Measurements from ENCODE around the gene SLC43A2. TPM values are rescaled to one million over a fixed set of nuclear protein-coding genes. Genes with fewer than 3 reads are reported as not detected.

Gene SLC43A2
- total RNA-seq, 4 donors from 2014 or later = 4.8 to 11.8 (median 10.6) TPM

DNA sequence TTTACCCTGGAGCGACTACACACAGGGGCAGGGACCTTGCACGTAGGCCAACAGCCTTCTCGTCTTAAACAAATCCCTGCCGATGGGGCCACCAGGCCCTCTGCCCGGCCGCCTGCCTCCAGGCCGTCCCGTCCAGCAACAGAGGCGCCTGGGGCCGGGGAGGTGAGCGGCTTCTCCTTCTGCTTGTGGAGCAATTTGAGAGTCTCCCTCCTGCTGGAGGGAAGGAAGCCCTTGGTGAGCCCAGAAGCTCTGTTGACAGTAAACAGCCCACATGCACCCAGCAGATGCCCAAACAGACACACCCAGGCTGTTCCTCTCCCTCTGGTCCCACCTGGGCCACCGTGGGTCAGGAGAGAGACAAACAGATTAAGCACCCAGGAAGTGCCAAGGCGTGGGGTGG lies 8.1 kb downstream of the SLC43A2 start:
- DNase-seq (ENCODE audit: low spot score in 2 of 2) = no peak
- H3K27me3 ChIP-seq = no peaks in the 10 kb centered on the region
- no peak overlapping the region for H3K27ac ChIP-seq
- H3K9me3 ChIP-seq = no peaks in the 10 kb centered on the region
- 98% methylated on average over 4 of the region's 13 CpGs for WGBS
- H3K4me3 ChIP-seq = no peak overlapping the region
- H3K4me1 ChIP-seq = peaks cover 17% of the 10 kb centered on the region
- no peak for TF ChIP-seq POLR2A (IDR thresholded peaks at IDR 0.05)
- no peak for TF ChIP-seq POLR2AphosphoS5 (IDR thresholded peaks at IDR 0.05)
- TF ChIP-seq EP300 (IDR thresholded peaks at IDR 0.05) = no peak
- TF ChIP-seq, protein P1, sequence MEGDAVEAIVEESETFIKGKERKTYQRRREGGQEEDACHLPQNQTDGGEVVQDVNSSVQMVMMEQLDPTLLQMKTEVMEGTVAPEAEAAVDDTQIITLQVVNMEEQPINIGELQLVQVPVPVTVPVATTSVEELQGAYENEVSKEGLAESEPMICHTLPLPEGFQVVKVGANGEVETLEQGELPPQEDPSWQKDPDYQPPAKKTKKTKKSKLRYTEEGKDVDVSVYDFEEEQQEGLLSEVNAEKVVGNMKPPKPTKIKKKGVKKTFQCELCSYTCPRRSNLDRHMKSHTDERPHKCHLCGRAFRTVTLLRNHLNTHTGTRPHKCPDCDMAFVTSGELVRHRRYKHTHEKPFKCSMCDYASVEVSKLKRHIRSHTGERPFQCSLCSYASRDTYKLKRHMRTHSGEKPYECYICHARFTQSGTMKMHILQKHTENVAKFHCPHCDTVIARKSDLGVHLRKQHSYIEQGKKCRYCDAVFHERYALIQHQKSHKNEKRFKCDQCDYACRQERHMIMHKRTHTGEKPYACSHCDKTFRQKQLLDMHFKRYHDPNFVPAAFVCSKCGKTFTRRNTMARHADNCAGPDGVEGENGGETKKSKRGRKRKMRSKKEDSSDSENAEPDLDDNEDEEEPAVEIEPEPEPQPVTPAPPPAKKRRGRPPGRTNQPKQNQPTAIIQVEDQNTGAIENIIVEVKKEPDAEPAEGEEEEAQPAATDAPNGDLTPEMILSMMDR (IDR thresholded peaks at IDR 0.05) = no peak
- no peaks in the 10 kb centered on the region for H3K36me3 ChIP-seq

DNA sequence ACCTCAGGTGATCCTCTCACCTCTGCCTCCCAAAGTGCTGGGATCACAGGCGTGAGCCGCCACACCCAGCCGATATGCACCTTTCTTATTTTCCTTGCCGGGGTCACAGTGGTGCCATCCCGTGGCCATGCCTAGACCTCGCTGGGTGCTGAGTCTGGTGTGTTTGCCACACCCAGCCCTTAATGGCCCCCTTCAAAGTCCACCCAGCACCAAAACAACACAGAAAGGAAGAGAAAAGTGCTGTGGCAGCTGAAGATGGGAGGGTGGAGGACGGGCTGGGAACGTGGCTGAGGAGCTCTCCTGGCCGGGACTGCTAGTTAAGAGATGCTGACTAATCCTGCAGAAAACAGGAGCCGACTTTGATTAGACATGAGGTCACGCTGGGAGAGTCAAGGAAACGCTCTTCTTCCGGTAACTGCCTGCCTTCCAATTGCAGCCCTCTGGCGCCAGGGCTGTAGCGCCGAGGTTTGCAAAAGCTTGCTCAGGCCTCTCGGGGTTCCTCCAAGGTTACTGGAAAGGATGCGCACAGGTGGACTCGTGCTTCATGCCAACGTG lies 10.9 kb downstream of the SLC43A2 start:
- peaks cover 18% of the 10 kb centered on the region for H3K4me1 ChIP-seq
- peak overlapping the region; percentile 51 for H3K27ac ChIP-seq
- H3K36me3 ChIP-seq = peaks cover 4% of the 10 kb centered on the region
- H3K27me3 ChIP-seq = no peaks in the 10 kb centered on the region
- 55% methylated on average over 20 of the region's 20 CpGs for WGBS
- no peak for TF ChIP-seq POLR2A (IDR thresholded peaks at IDR 0.05)
- no peak for TF ChIP-seq POLR2AphosphoS5 (IDR thresholded peaks at IDR 0.05)
- TF ChIP-seq, protein P1 (IDR thresholded peaks at IDR 0.05) = no peak
- H3K9me3 ChIP-seq = no peaks in the 10 kb centered on the region
- H3K4me3 ChIP-seq = peak overlapping the region; percentile 5
- DNase-seq (ENCODE audit: low spot score in 2 of 2) = no peak

DNA sequence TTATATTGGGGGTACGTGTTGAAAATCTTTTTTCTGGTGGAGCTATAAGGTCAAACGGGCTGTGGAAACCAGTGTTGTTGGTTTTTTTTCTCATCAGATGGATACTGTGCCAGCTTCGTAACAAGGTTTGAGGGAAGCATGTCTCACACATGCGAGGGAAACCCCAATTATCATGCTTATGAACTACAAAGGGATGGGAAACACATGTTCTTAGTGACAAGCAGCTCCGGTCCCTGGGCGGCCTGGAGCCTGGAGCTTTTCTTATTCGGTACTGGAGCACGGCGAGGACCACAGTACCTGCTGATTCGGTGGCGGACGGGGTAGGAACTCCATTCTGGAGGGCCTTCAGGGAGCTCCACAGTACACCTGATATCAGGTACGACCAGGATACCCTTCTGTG lies 12.5 kb downstream of the SLC43A2 start:
- H3K27ac ChIP-seq = no peak overlapping the region
- no peaks in the 10 kb centered on the region for H3K27me3 ChIP-seq
- 62% methylated on average over 4 of the region's 13 CpGs for WGBS
- H3K9me3 ChIP-seq = no peaks in the 10 kb centered on the region
- no peak overlapping the region for H3K4me3 ChIP-seq
- TF ChIP-seq POLR2A (IDR thresholded peaks at IDR 0.05) = no peak
- no peak for TF ChIP-seq POLR2AphosphoS5 (IDR thresholded peaks at IDR 0.05)
- TF ChIP-seq EP300 (IDR thresholded peaks at IDR 0.05) = no peak
- TF ChIP-seq, protein P1 (IDR thresholded peaks at IDR 0.05) = no peak
- DNase-seq (ENCODE audit: low spot score in 2 of 2) = no peak
- peaks cover 18% of the 10 kb centered on the region for H3K4me1 ChIP-seq
- H3K36me3 ChIP-seq = peaks cover 4% of the 10 kb centered on the region

DNA sequence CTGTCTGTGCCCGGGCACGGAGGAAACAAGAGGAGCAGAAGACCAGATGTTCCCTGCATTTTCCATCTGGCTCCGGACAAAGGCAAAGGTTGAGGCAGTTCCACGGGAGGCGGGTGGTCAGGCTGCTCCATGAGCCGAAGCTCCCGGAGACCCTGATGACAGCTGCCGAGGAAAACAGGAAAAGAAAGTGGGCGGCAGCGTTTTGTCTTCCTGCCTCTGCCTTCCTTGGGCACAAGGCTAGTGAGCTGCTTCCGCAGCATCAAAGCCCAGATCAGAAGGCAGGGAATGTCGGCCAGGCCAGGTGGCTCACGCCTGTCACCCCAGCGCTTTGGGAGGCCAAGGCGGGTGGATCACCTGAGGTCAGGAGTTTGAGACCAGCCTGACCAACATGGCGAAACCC lies 16.2 kb downstream of the SLC43A2 start:
- peak overlapping the region; percentile 28 for H3K27ac ChIP-seq
- H3K9me3 ChIP-seq = no peaks in the 10 kb centered on the region
- TF ChIP-seq, protein P1 (IDR thresholded peaks at IDR 0.05) = no peak
- no peak for TF ChIP-seq POLR2AphosphoS5 (IDR thresholded peaks at IDR 0.05)
- no peak for DNase-seq (ENCODE audit: low spot score in 2 of 2)
- peaks cover 17% of the 10 kb centered on the region for H3K4me1 ChIP-seq
- H3K36me3 ChIP-seq = peaks cover 4% of the 10 kb centered on the region
- H3K4me3 ChIP-seq = no peak overlapping the region
- WGBS = 76% methylated on average over 16 of the region's 16 CpGs
- no peaks in the 10 kb centered on the region for H3K27me3 ChIP-seq

DNA sequence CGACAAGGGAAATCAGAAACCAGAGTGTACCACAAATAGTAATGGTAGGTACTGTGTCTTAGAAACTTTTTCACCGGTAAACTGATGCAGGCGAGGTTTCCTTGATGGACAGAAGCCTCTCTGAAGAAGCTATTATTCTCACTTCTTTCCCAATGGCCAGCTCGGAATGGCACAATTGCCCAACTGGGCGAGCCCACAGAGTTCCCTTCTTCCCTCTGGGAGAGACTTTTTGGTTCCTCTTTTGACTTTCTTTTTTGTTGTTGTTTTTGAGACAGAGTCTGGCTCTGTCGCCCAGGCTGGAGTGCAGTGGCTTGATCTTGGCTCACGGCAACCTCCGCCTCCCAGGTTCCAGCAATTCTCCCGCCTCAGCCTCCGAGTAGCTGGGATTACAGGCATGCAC lies 16.9 kb downstream of the SLC43A2 start:
- Histone ChIP-seq H3K9me3 (no peaks in the 10 kb centered on the region), H3K4me1 (peaks cover 17% of the 10 kb centered on the region), H3K27me3 (no peaks in the 10 kb centered on the region), H3K36me3 (peaks cover 4% of the 10 kb centered on the region), H3K27ac (peak overlapping the region; percentile 28), H3K4me3 (no peak overlapping the region)
- 73% methylated on average over 10 of the region's 10 CpGs for WGBS
- no peak for DNase-seq (ENCODE audit: low spot score in 2 of 2)
- TF ChIP-seq, protein P1 (IDR thresholded peaks at IDR 0.05) = no peak
- TF ChIP-seq EP300 (IDR thresholded peaks at IDR 0.05) = no peak
- TF ChIP-seq POLR2AphosphoS5 (IDR thresholded peaks at IDR 0.05) = no peak
- no peak for TF ChIP-seq POLR2A (IDR thresholded peaks at IDR 0.05)

Data from suprapubic skin (tissue), 4 donors.